ENCODE measurements around the gene ACSBG1. TPM values are rescaled to one million over a fixed set of nuclear protein-coding genes. Genes with fewer than 3 reads are reported as not detected.

Gene ACSBG1
- total RNA-seq, 1 donor from 2014 or later: under 0.01 TPM

DNA sequence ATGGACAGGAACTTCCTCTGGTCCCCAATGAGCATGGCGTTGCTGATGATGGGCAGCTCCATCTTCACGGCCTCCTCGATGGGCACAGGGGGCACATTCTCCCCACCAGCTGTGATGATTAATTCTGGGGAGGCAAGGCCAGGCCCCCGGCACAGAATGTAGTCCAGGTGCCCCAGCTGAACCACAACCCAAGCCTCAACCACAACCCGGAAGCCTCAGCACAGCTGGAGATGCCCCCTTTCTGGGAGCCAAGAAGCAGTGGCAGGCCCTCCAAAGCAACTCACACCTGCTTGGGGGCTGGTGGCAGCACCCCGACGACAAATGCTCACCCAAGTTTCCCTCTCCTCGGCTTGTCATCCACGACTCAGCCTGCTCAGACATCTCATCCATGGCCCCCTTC is 60.0 kb downstream of the ACSBG1 start:
- Histone ChIP-seq H3K27me3 (ENCODE audit: control insufficient read depth in 3 of 3, insufficient read depth in 3 of 3, low read length in 3 of 3) (no peaks in the 10 kb centered on the region), H3K27ac (ENCODE audit: low read depth, low read length) (no peak overlapping the region), H3K4me1 (ENCODE audit: control insufficient read depth in 3 of 3, insufficient read depth in 3 of 3, low read length in 3 of 3) (peaks cover 6 to 14% (median 11%) of the 10 kb centered on the region in 3 donors), H3K36me3 (ENCODE audit: control insufficient read depth in 3 of 3, insufficient read depth in 3 of 3, low read length in 3 of 3) (peaks cover 28 to 31% (median 30%) of the 10 kb centered on the region in 3 donors), H3K9me3 (ENCODE audit: control insufficient read depth in 3 of 3, low read length in 3 of 3) (no peaks in the 10 kb centered on the region), H3K4me3 (ENCODE audit: low read length in 3 of 3) (no peak overlapping the region), H3K9ac (ENCODE audit: low read depth in 1 of 3, low read length in 3 of 3) (no peak overlapping the region)

DNA sequence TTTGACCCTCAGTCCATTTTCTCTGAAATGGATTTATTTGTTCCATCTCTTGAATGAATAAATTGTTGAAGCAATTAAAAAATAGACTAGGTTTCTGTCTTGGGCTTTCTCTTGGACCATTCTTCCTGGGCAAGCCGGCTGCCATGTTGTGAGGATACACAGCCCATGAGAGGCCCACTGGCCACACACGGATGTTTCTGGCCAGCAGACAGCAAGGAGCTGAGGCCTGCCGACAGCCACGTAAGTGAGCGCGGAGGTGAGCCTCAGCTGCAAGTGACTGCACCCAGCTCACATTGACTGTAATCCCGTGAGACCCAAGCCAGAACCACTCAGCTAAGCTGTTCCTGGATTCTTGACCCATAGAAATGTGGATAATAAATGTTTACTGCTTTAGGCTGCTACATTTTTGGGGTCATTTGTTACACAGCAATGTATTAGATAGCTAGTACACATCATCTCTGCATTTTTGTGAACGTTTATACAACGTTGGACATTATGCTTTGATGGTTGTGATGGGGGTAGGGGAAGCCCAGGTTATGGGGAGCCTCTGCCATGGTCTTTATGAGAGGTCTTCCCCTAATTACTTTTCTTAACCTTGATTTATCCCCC is 62.4 kb downstream of the ACSBG1 start:
- Histone ChIP-seq H3K27ac (ENCODE audit: low read depth, low read length) (no peak overlapping the region), H3K36me3 (ENCODE audit: control insufficient read depth in 3 of 3, insufficient read depth in 3 of 3, low read length in 3 of 3) (peaks cover 39 to 50% (median 47%) of the 10 kb centered on the region in 3 donors)

DNA sequence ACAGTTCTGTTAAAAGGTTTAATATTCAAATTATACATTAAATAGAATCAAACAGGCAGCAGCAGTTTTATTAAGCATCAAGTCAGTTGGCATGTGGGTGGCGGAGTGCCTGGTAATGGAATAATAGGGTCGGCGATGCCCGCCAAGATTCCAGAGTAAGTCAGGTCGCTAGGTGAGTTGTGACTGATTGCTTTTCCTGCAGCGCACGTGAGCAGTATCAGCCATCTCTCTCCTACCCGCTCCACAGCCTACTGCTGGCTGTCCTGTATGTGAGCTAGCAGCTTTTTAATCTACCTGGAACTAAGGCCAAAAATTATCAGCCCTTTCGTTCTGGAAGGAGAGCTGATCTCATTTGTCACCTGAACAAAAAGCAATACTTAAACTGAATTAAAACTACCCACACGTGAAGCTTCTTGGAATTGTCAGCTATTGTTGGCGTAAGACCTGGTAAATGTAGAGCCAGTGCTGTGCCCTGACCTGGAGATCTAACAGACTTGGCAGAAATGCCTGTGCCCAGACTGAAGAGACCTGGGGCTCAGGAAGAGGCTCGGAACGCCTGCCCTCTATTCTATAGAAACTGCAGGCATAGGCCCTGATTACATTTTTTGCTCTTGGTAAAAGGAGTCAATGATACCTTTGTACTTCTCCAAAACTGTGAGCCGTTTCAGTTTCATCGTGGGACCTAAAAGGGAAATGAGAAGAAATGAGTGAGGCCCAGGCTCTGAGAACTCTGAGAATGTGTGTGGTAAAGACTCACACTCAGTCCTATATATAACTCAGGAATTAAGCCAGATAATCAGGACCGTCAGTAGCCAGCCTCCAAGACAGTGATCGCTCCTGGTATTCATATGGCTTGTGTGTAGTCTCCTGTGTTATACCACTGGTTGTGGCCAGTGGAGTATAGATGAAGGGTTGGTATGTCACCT is 63.3 kb downstream of the ACSBG1 start:
- H3K36me3 ChIP-seq (ENCODE audit: control insufficient read depth in 3 of 3, insufficient read depth in 3 of 3, low read length in 3 of 3): peaks cover 42 to 57% (median 56%) of the 10 kb centered on the region in 3 donors
- peak overlapping the region in 1 of 3 donors; percentile 1 for H3K9ac ChIP-seq (ENCODE audit: low read depth in 1 of 3, low read length in 3 of 3)
- H3K4me1 ChIP-seq (ENCODE audit: control insufficient read depth in 3 of 3, insufficient read depth in 3 of 3, low read length in 3 of 3): peaks cover 6 to 14% (median 11%) of the 10 kb centered on the region in 3 donors
- H3K9me3 ChIP-seq (ENCODE audit: control insufficient read depth in 3 of 3, low read length in 3 of 3): no peaks in the 10 kb centered on the region
- H3K27me3 ChIP-seq (ENCODE audit: control insufficient read depth in 3 of 3, insufficient read depth in 3 of 3, low read length in 3 of 3): no peaks in the 10 kb centered on the region
- peak overlapping the region; percentile 23 for H3K27ac ChIP-seq (ENCODE audit: low read depth, low read length)
- H3K4me3 ChIP-seq (ENCODE audit: low read length in 3 of 3): no peak overlapping the region

More for the DNA sequence above, 62.4 kb downstream of the ACSBG1 start:
- H3K9ac ChIP-seq (ENCODE audit: low read depth in 1 of 3, low read length in 3 of 3): no peak overlapping the region
- H3K9me3 ChIP-seq (ENCODE audit: control insufficient read depth in 3 of 3, low read length in 3 of 3): no peaks in the 10 kb centered on the region
- no peaks in the 10 kb centered on the region for H3K27me3 ChIP-seq (ENCODE audit: control insufficient read depth in 3 of 3, insufficient read depth in 3 of 3, low read length in 3 of 3)
- H3K4me1 ChIP-seq (ENCODE audit: control insufficient read depth in 3 of 3, insufficient read depth in 3 of 3, low read length in 3 of 3): peaks cover 6 to 14% (median 11%) of the 10 kb centered on the region in 3 donors
- H3K4me3 ChIP-seq (ENCODE audit: low read length in 3 of 3): no peak overlapping the region

GRCh38 chr15:78168608-78169007 is 65.8 kb downstream of the ACSBG1 start:
- Histone ChIP-seq H3K4me3 (ENCODE audit: low read length in 3 of 3) (no peak overlapping the region), H3K9me3 (ENCODE audit: control insufficient read depth in 3 of 3, low read length in 3 of 3) (no peaks in the 10 kb centered on the region), H3K4me1 (ENCODE audit: control insufficient read depth in 3 of 3, insufficient read depth in 3 of 3, low read length in 3 of 3) (peaks cover 6 to 14% (median 11%) of the 10 kb centered on the region in 3 donors), H3K9ac (ENCODE audit: low read depth in 1 of 3, low read length in 3 of 3) (no peak overlapping the region), H3K27ac (ENCODE audit: low read depth, low read length) (no peak overlapping the region), H3K36me3 (ENCODE audit: control insufficient read depth in 3 of 3, insufficient read depth in 3 of 3, low read length in 3 of 3) (peaks cover 49 to 72% (median 71%) of the 10 kb centered on the region in 3 donors), H3K27me3 (ENCODE audit: control insufficient read depth in 3 of 3, insufficient read depth in 3 of 3, low read length in 3 of 3) (no peaks in the 10 kb centered on the region)

GRCh38 chr15:78167227-78167888 is 67.0 kb downstream of the ACSBG1 start:
- Histone ChIP-seq H3K4me3 (ENCODE audit: low read length in 3 of 3) (no peak overlapping the region), H3K9ac (ENCODE audit: low read depth in 1 of 3, low read length in 3 of 3) (no peak overlapping the region), H3K4me1 (ENCODE audit: control insufficient read depth in 3 of 3, insufficient read depth in 3 of 3, low read length in 3 of 3) (peaks cover 6 to 14% (median 11%) of the 10 kb centered on the region in 3 donors), H3K27ac (ENCODE audit: low read depth, low read length) (no peak overlapping the region), H3K9me3 (ENCODE audit: control insufficient read depth in 3 of 3, low read length in 3 of 3) (no peaks in the 10 kb centered on the region), H3K27me3 (ENCODE audit: control insufficient read depth in 3 of 3, insufficient read depth in 3 of 3, low read length in 3 of 3) (no peaks in the 10 kb centered on the region), H3K36me3 (ENCODE audit: control insufficient read depth in 3 of 3, insufficient read depth in 3 of 3, low read length in 3 of 3) (peaks cover 50 to 76% (median 70%) of the 10 kb centered on the region in 3 donors)

- Histone ChIP-seq H3K4me1 (ENCODE audit: control insufficient read depth in 3 of 3, insufficient read depth in 3 of 3, low read length in 3 of 3) (no peaks in the 10 kb centered on the region), H3K4me3 (ENCODE audit: low read length in 3 of 3) (no peak overlapping the region), H3K36me3 (ENCODE audit: control insufficient read depth in 3 of 3, insufficient read depth in 3 of 3, low read length in 3 of 3) (peaks cover 50 to 70% (median 69%) of the 10 kb centered on the region in 3 donors), H3K9ac (ENCODE audit: low read depth in 1 of 3, low read length in 3 of 3) (no peak overlapping the region), H3K27me3 (ENCODE audit: control insufficient read depth in 3 of 3, insufficient read depth in 3 of 3, low read length in 3 of 3) (no peaks in the 10 kb centered on the region), H3K9me3 (ENCODE audit: control insufficient read depth in 3 of 3, low read length in 3 of 3) (no peaks in the 10 kb centered on the region), H3K27ac (ENCODE audit: low read depth, low read length) (no peak overlapping the region)
Observed at GRCh38 chr15:78164010-78164409, 70.4 kb downstream of the ACSBG1 start.

- Histone ChIP-seq H3K27ac (ENCODE audit: low read depth, low read length) (no peak overlapping the region), H3K4me1 (ENCODE audit: control insufficient read depth in 3 of 3, insufficient read depth in 3 of 3, low read length in 3 of 3) (no peaks in the 10 kb centered on the region), H3K4me3 (ENCODE audit: low read length in 3 of 3) (no peak overlapping the region), H3K9ac (ENCODE audit: low read depth in 1 of 3, low read length in 3 of 3) (no peak overlapping the region), H3K36me3 (ENCODE audit: control insufficient read depth in 3 of 3, insufficient read depth in 3 of 3, low read length in 3 of 3) (peaks cover 41 to 64% (median 57%) of the 10 kb centered on the region in 3 donors), H3K27me3 (ENCODE audit: control insufficient read depth in 3 of 3, insufficient read depth in 3 of 3, low read length in 3 of 3) (no peaks in the 10 kb centered on the region), H3K9me3 (ENCODE audit: control insufficient read depth in 3 of 3, low read length in 3 of 3) (no peaks in the 10 kb centered on the region)
Observed at GRCh38 chr15:78162038-78162437, 72.3 kb downstream of the ACSBG1 start.

DNA sequence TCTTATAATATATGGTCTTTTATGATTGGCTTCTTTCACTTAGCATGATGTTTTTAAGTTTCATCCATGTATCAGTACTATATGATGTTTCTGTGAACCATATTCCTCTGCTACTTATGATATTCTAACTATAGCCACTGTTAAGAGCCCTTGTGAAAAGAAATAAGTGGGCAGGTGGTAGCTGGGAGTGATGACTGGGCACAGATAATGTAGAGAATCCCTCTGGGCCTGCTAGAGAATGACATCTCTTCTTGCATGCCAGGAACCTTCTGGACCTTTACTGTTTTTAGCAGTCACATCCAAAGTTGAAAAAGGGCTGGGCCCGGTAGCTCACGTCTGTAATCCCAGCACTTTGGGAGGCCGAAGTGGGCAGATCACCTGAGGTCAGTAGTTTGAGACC is 75.0 kb downstream of the ACSBG1 start:
- Histone ChIP-seq H3K9me3 (ENCODE audit: control insufficient read depth in 3 of 3, low read length in 3 of 3) (no peaks in the 10 kb centered on the region), H3K36me3 (ENCODE audit: control insufficient read depth in 3 of 3, insufficient read depth in 3 of 3, low read length in 3 of 3) (peaks cover 25 to 40% (median 40%) of the 10 kb centered on the region in 3 donors), H3K9ac (ENCODE audit: low read depth in 1 of 3, low read length in 3 of 3) (no peak overlapping the region), H3K27me3 (ENCODE audit: control insufficient read depth in 3 of 3, insufficient read depth in 3 of 3, low read length in 3 of 3) (no peaks in the 10 kb centered on the region), H3K27ac (ENCODE audit: low read depth, low read length) (no peak overlapping the region), H3K4me1 (ENCODE audit: control insufficient read depth in 3 of 3, insufficient read depth in 3 of 3, low read length in 3 of 3) (peaks cover 4 to 18% (median 10%) of the 10 kb centered on the region in 3 donors), H3K4me3 (ENCODE audit: low read length in 3 of 3) (no peak overlapping the region)

DNA sequence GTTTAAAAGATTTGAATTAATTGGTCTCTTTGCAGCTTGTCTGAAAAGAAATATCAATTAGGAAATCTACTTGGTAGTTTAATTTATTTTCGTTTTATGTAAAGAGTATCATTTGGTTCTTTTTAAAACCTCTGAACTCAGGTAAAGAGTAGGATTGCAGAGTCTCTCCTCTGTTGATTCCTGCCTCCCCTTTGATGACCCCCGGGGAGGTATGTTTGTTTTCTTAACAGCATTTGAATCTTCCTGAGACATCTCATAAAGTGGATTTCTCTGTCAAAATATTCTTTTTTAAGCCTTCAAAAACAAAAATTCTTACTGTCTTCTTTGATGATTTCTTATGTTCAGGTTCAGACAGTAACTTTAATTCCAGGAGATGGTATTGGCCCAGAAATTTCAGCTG is 77.2 kb downstream of the ACSBG1 start:
- H3K27me3 ChIP-seq (ENCODE audit: control insufficient read depth in 3 of 3, insufficient read depth in 3 of 3, low read length in 3 of 3): no peaks in the 10 kb centered on the region
- no peaks in the 10 kb centered on the region for H3K9me3 ChIP-seq (ENCODE audit: control insufficient read depth in 3 of 3, low read length in 3 of 3)
- peaks cover 4 to 22% (median 12%) of the 10 kb centered on the region in 3 donors for H3K4me1 ChIP-seq (ENCODE audit: control insufficient read depth in 3 of 3, insufficient read depth in 3 of 3, low read length in 3 of 3)
- peaks cover 20 to 28% (median 28%) of the 10 kb centered on the region in 3 donors for H3K36me3 ChIP-seq (ENCODE audit: control insufficient read depth in 3 of 3, insufficient read depth in 3 of 3, low read length in 3 of 3)
- H3K27ac ChIP-seq (ENCODE audit: low read depth, low read length): no peak overlapping the region
- H3K9ac ChIP-seq (ENCODE audit: low read depth in 1 of 3, low read length in 3 of 3): no peak overlapping the region
- H3K4me3 ChIP-seq (ENCODE audit: low read length in 3 of 3): no peak overlapping the region

All from skeletal muscle tissue (tissue), 4 donors.